PC-3 (cell line): ENCODE data around the gene SLC44A1.

ENCODE experiments used
- CTCF ChIP-seq: fragments of 300-600 bp; sonication (generic); conservative IDR thresholded peaks from 2 replicates; pipeline ENCODE4 v1.5.1; 2017; ENCODE audit warnings: antibody characterized with exemption, low read depth, mild to moderate bottlenecking, low read length
- EZH2 ChIP-seq: fragments of 300-600 bp; sonication (generic); IDR thresholded peaks from one replicate; pipeline ENCODE4 v1.6.1; 2017; ENCODE audit warnings: antibody characterized with exemption, mild to moderate bottlenecking, low read length; ENCODE audit not compliant: unreplicated experiment
- EZH2phosphoT487 ChIP-seq: fragments of 300-600 bp; sonication (generic); IDR thresholded peaks from 2 replicates; pipeline ENCODE4 v1.6.1; 2018; ENCODE audit warnings: mild to moderate bottlenecking, antibody characterized with exemption, low read length, borderline replicate concordance

- TF ChIP-seq CTCF (no peak), EZH2 (no peak), EZH2phosphoT487 (no peak)
Observed at GRCh38 chr9:105241356-105242043, 3.0 kb upstream of the SLC44A1 start.
